GM06990 (cell line): ENCODE data around the gene BRAT1.
A peak's percentile ranks its signal among the peaks of the same experiment; 100 is the strongest.

Experiments
- DNase-seq: peaks from one replicate; pipeline ENCODE4 v3.0.0-alpha.2; 2011; ENCODE audit not compliant: insufficient read length; ENCODE audit errors: extremely low read depth
- H3K27me3 ChIP-seq: replicated peaks from 2 replicates; pipeline ENCODE4 v1.6.0; 2011; ENCODE audit warnings: low read length; ENCODE audit not compliant: control insufficient read depth, insufficient read depth
- H3K36me3 ChIP-seq: 2 replicates; pipeline ENCODE4 v1.5.1; 2011; ENCODE audit warnings: low read length; ENCODE audit not compliant: control insufficient read depth, insufficient read depth
- H3K4me3 ChIP-seq: replicated peaks from 2 replicates; pipeline ENCODE4 v1.5.1; 2011; ENCODE audit warnings: low read depth, mild to moderate bottlenecking, control low read depth, low read length
- CTCF ChIP-seq: IDR thresholded peaks from 2 replicates; pipeline ENCODE4 v1.5.1; 2011; ENCODE audit warnings: low read length, control low read depth, mild to moderate bottlenecking, inconsistent platforms; ENCODE audit not compliant: insufficient read depth, poor library complexity, severe bottlenecking

Gene BRAT1

GRCh38 chr7:2512179-2512661 is 43.1 kb downstream of the BRAT1 start:
- DNase-seq: no peak
- no peaks in the 10 kb centered on the region for H3K36me3 ChIP-seq
- TF ChIP-seq CTCF: no peak
- H3K27me3 ChIP-seq: no peaks in the 10 kb centered on the region
- no peak overlapping the region for H3K4me3 ChIP-seq

GRCh38 chr7:2511769-2512168 is 43.6 kb downstream of the BRAT1 start:
- DNase-seq: no peak
- no peak overlapping the region for H3K4me3 ChIP-seq
- no peaks in the 10 kb centered on the region for H3K36me3 ChIP-seq
- no peak for TF ChIP-seq CTCF
- no peaks in the 10 kb centered on the region for H3K27me3 ChIP-seq

GRCh38 chr7:2510909-2511768 is 44.2 kb downstream of the BRAT1 start:
- Histone ChIP-seq H3K4me3 (no peak overlapping the region), H3K27me3 (no peaks in the 10 kb centered on the region), H3K36me3 (no peaks in the 10 kb centered on the region)
- no peak for TF ChIP-seq CTCF
- peak; percentile 65 for DNase-seq

- Histone ChIP-seq H3K4me3 (no peak overlapping the region), H3K27me3 (no peaks in the 10 kb centered on the region), H3K36me3 (no peaks in the 10 kb centered on the region)
- no peak for TF ChIP-seq CTCF
- DNase-seq: no peak
These were observed 45.1 kb downstream of the BRAT1 start for GRCh38 chr7:2510130-2510776.

- no peak overlapping the region for H3K4me3 ChIP-seq
- H3K36me3 ChIP-seq: no peaks in the 10 kb centered on the region
- H3K27me3 ChIP-seq: no peaks in the 10 kb centered on the region
- TF ChIP-seq CTCF: no peak
- DNase-seq: no peak
These were observed 45.9 kb downstream of the BRAT1 start for GRCh38 chr7:2509298-2509906.
